Measurements from ENCODE around the gene TMEM11. TPM values are rescaled to one million over a fixed set of nuclear protein-coding genes. Genes with fewer than 3 reads are reported as not detected.

TMEM11 gene
- total RNA-seq, 2 donors from 2014 or later = 26.3 to 28.0 TPM

GRCh38 chr17:21164216-21164615, 49.7 kb downstream of the TMEM11 start:
- Histone ChIP-seq H3K27me3 (ENCODE audit: control insufficient read depth, insufficient read depth, low read length, poor library complexity, severe bottlenecking) (no peaks in the 10 kb centered on the region), H3K36me3 (ENCODE audit: control insufficient read depth, insufficient read depth, low read length) (no peaks in the 10 kb centered on the region), H3K4me3 (ENCODE audit: low read length) (no peak overlapping the region), H3K9me3 (ENCODE audit: control insufficient read depth, low read length) (no peaks in the 10 kb centered on the region), H3K4me1 (ENCODE audit: control insufficient read depth, insufficient read depth, low read length) (no peaks in the 10 kb centered on the region), H3K27ac (ENCODE audit: low read depth, low read length) (no peak overlapping the region), H3K9ac (ENCODE audit: extremely low read depth, low read length, poor library complexity, severe bottlenecking) (no peak overlapping the region)
- H3K36me3 Mint-ChIP-seq (ENCODE audit: low read depth) = peaks cover 10% of the 10 kb centered on the region
- no peak for DNase-seq
- H3K4me3 Mint-ChIP-seq = no peak overlapping the region
- no peak for TF ChIP-seq CTCF (conservative IDR thresholded peaks at IDR 0.05)
- H3K27me3 Mint-ChIP-seq (ENCODE audit: insufficient read depth) = no peaks in the 10 kb centered on the region
- no peak overlapping the region for H3K27ac Mint-ChIP-seq
- H3K4me1 Mint-ChIP-seq = peaks cover 3% of the 10 kb centered on the region
- WGBS, 2 experiments (ENCODE audit: insufficient coverage in 1 of 2, insufficient read length in 1 of 2) = 93 to 96% methylated on average over 6 of the region's 6 CpGs
- H3K9me3 Mint-ChIP-seq = no peaks in the 10 kb centered on the region

DNA sequence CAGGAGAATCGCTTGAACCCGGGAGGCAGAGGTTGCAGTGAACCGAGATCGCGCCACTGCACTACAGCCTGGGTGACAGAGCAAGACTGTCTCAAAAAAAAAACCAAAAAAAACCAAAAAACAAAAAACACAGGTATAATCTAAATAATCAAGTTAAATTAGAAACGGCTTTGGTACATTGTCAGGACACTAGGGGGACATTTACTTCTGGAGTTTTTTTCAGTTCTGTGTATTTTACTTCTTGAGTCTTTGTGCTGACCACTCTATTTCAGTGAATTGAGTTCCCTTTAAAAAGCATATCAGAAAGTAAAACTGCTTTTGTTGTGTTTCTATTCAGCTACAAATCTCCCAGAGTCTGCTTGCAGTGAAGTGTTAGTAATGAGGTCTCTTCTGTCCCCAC, 50.9 kb downstream of the TMEM11 start:
- Histone ChIP-seq H3K4me3 (ENCODE audit: low read length) (no peak overlapping the region), H3K4me1 (ENCODE audit: control insufficient read depth, insufficient read depth, low read length) (no peaks in the 10 kb centered on the region), H3K9ac (ENCODE audit: extremely low read depth, low read length, poor library complexity, severe bottlenecking) (no peak overlapping the region), H3K27ac (ENCODE audit: low read depth, low read length) (no peak overlapping the region), H3K36me3 (ENCODE audit: control insufficient read depth, insufficient read depth, low read length) (no peaks in the 10 kb centered on the region), H3K27me3 (ENCODE audit: control insufficient read depth, insufficient read depth, low read length, poor library complexity, severe bottlenecking) (no peaks in the 10 kb centered on the region), H3K9me3 (ENCODE audit: control insufficient read depth, low read length) (no peaks in the 10 kb centered on the region)
- peaks cover 2% of the 10 kb centered on the region for H3K9me3 Mint-ChIP-seq
- 98 to 100% methylated on average over 1 to 6 of the region's 6 CpGs for WGBS, 2 experiments (ENCODE audit: insufficient coverage in 1 of 2, insufficient read length in 1 of 2)
- H3K27ac Mint-ChIP-seq = no peak overlapping the region
- peaks cover 3% of the 10 kb centered on the region for H3K4me1 Mint-ChIP-seq
- H3K27me3 Mint-ChIP-seq (ENCODE audit: insufficient read depth) = no peaks in the 10 kb centered on the region
- peak; percentile 63 for TF ChIP-seq CTCF (conservative IDR thresholded peaks at IDR 0.05)
- H3K36me3 Mint-ChIP-seq (ENCODE audit: low read depth) = peaks cover 8% of the 10 kb centered on the region
- no peak overlapping the region for H3K4me3 Mint-ChIP-seq
- DNase-seq = no peak

- no peak overlapping the region for H3K4me3 ChIP-seq (ENCODE audit: low read length)
- H3K27me3 ChIP-seq (ENCODE audit: control insufficient read depth, insufficient read depth, low read length, poor library complexity, severe bottlenecking) = no peaks in the 10 kb centered on the region
- no peaks in the 10 kb centered on the region for H3K9me3 ChIP-seq (ENCODE audit: control insufficient read depth, low read length)
- Mint-ChIP-seq H3K27me3 (ENCODE audit: insufficient read depth) (no peaks in the 10 kb centered on the region), H3K4me1 (peaks cover 3% of the 10 kb centered on the region), H3K27ac (no peak overlapping the region), H3K4me3 (no peak overlapping the region), H3K36me3 (ENCODE audit: low read depth) (peaks cover 8% of the 10 kb centered on the region), H3K9me3 (peaks cover 2% of the 10 kb centered on the region)
- no peaks in the 10 kb centered on the region for H3K36me3 ChIP-seq (ENCODE audit: control insufficient read depth, insufficient read depth, low read length)
- no peak overlapping the region for H3K27ac ChIP-seq (ENCODE audit: low read depth, low read length)
- no peak overlapping the region for H3K9ac ChIP-seq (ENCODE audit: extremely low read depth, low read length, poor library complexity, severe bottlenecking)
- no peak for TF ChIP-seq CTCF (conservative IDR thresholded peaks at IDR 0.05)
- 85 to 100% methylated on average over 1 to 2 of the region's 2 CpGs for WGBS, 2 experiments (ENCODE audit: insufficient coverage in 1 of 2, insufficient read length in 1 of 2)
- DNase-seq = no peak
- no peaks in the 10 kb centered on the region for H3K4me1 ChIP-seq (ENCODE audit: control insufficient read depth, insufficient read depth, low read length)
Observed at GRCh38 chr17:21162394-21162775, 51.6 kb downstream of the TMEM11 start.
